SK-N-DZ (cell line): ENCODE data around the gene GPS1.

Experiments used
- DNase-seq: peaks from one replicate; pipeline ENCODE4 v3.0.0-alpha.2; 2015; ENCODE audit warnings: low spot score

The GPS1 gene

DNA sequence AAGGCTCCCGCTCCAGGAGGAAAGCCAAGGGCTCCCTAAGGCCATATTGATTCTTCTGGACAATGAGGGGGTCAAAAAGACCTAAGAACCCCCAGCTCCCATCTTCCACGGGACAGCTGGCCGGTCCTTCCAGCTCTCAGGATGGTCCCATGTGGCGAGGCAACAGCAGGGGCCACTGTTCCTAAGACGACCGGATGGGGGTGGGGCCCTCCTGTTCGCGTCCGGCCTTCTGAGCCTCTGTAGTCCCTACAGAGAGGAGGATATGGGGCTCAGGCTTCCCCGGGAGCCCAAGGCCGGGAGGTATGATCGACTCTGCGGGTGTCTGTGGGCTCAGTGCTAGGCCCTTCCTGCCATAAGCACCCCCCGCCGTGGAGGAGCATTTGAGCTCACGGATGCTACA lies 8.2 kb upstream of the GPS1 start:
- DNase-seq = no peak

DNA sequence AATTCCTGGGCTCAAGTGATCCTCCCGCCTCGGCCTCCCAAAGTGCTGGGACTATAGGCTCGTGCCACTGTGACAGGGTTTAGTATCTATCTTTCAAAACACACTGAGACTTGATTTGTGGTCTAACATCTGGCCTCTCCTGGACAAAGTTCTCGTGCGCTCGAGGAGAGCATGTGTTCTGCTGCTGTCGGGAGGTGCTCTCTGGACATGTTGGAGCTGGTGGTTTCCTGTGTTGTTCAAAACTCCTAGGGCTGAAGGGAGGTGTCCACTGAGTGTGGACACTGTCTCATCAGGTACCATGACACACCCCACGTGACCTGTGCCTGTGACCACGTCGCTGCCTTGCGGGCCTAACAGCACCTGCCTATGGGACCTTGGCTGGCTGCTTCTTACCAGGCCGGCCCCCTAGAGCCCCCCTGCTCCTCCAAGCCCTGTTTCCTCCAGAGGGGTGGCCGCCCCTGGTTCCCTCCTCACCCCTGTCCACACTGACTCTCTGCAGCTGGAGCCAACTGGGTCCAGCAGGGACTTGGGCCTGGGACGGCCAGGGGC lies 5.7 kb upstream of the GPS1 start:
- no peak for DNase-seq

DNA sequence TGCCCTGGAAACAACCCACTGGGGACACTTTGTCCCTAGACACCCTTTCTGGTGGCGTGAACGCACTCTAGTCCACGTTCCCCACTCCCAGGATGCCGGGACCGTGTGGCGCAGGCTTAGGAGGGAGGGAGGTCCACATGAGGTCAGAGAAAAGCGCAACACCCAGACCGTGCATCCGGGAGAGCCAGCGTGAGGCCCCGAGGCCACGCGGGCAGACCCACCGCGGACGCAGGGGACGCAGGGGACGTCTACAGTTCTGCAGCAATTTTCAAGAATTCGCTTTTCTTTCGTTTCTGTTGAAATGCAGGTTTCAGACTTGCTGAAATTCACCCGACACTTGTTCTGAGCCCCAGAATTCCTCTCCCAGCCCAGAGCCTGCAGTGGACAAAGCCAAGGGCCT lies 4.8 kb upstream of the GPS1 start:
- no peak for DNase-seq

DNA sequence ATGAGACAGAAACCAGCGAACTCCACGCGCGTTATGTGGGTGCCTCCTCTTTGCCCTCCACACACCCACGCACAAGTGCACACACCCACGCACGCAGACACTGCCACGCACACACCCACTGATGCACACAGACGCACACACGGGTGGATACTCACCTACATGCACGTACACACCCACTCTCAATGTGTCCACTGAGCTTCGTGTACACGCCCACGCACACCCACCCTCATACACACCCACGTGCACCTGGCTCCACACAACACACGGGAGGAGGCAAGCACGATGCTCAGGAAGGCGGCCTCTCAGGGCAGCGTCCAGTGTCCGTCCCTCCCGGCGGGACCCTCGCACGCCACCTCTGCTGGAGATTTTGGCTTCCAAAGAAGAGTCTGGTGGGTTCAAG lies 4.3 kb upstream of the GPS1 start:
- DNase-seq = no peak

DNA sequence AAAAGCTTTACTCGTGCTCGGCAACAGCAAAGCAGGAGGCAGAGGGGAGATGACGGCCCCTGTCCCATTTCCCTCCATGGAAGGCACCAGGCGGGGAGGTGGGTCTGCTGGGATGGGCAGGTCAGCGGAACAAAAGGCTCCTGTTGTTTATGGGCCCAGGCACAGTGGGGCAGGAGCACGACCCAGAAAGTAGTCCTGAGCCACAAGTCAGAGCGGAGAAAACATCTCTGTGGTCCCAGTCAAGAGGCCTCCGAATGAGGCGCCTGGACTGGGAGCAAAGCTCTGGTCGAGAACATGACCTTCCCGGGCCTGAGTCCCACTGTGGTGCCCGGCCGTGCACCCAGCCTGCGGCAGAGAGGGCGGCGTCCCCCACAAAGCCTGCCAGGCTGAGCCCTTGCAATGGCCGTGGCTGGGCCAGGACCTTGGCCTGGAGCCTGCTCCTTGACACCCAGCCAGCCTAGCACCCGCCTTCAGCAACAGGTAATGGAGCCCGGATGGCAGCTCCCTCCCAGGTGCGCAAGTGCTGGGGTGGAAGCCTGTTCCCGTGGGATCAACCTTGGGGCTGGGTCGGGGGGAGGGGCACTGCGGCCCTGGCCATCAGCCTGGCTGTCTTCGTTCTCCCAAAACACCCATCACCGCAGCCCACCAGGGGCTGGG lies 3.7 kb upstream of the GPS1 start:
- DNase-seq = no peak

DNA sequence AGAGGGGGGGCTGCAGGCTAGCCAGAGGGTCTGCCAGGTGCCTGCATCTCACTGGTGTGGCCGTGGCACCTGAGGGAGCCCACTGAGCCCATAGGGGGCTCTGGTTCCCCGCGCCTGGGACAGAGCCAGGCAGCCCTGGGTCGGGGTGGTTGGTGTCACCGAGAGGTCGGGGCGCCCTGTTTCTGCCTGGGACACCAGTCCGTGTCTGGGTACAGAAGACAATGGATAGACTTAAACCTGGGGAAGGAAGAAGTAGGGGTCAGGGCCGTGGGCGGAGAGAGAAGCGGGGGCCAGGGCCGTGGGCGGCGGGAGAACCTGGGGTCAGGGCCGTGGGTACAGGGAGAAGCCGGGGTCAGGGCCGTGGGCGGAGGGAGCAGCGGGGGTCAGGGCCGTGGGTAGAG lies 3.1 kb upstream of the GPS1 start:
- DNase-seq = no peak

DNA sequence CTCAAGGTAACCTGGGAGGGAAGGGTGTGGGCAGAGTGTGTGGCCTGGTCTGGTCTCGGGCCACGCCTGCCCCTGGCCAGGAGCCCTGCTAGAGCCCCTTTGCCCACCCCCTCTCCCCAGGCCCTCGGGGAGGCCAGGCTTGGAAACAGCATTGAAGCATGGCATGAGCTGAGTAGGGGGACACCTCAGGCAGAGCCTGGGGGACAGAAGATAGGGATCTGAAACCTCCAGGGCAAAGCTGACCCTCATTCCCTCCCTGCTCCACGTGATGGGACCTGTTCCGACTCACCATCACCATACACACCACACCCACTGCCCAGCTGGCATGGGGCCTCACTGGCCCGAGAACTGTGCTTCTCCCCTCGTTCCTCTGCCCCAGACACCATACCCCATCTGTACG lies 2.6 kb upstream of the GPS1 start:
- DNase-seq = no peak

DNA sequence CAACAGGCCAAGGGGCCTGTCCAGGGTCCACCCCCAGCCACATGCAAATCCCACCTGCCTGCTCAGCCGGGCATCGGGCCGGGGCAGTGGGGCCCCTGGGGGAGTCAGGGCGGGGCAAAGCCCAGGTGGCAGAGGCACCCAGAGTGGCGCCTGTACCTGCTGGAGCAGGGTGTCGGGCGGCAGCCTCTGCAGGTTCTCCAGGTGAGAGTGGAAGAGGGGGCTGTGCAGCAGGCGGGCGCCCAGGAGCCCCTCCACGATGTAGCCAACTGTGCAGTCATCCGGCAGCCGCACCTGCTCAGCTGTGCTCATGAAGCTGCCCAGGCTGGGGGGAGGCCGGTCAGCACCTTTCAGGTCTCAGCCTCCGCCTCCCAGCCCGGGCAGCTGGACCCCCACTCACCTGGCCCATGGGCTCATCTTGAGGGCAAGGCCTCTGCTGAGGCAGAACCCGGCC lies 2.2 kb upstream of the GPS1 start:
- DNase-seq = no peak

DNA sequence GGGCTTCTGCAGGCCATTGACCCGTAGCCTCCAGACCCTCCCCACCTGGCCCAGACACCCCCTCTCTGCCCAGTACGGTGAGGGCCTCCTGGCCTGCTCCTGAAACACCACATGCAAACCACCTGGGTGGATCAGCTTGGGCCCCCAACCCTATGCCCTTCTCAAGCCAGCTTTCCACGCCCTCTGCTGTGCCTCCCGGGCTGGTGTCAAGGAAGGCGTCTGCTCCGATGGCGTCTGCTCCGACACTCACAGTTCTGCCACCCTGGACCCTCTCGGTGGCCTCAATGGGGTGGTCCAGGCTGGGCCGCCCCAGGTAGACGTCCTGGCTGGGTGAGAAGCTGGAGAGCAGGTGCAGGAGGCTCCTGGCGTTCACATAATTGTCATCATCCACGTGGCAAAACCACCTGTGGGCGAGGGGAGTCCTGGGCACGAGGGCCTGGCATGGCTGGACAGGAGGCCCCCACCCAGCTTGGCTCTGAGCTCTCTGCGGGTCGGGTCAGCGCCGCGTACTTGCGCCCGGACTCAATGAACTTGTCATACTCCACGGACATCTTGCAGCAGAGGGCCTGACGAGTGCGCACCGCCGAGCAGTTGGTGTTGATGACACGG lies 1.4 kb upstream of the GPS1 start:
- no peak for DNase-seq

DNA sequence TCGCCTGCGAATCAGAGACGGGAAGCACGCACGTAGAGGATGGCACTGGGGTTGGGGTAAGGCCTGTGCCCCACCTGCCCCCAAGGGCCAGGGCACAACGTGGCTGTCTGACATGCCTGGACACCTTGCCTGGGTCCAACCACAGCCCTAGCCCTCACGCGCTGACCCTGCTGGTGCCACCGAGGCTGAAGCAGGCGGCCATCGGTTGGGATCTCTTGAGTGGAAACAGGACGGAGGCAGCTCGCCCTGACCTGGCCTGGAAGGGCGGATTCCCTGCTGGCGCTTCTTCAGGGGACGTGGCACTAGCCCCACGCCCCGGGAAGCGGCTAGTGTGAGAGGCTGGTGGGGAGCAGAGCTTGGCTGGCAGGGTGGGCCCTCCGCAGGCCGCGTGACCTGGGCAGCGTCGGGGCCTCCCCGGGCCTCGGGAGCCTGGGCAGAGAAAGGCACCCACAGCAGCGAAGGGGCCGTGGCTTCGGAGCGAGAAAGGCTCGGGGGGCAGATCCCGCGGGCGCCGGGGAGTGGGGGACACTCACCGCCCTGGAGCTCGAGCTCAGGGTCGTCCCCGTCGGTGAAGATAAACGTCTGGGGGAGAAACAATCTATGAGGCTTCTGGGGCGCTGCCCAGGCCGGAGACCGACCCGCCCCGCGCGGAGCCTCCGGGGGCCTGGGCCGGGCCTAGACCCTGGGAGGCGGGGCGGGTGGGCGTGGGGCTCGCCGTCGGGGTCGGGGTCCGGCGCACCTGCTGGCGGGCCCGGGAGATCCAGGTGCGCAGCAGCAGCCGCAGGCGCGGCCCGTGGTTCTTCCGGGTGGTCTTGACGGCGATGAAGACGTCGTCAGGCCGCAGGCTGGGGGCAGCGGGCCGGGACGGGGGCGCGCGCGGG lies 697 bp upstream of the GPS1 start:
- no peak for DNase-seq

DNA sequence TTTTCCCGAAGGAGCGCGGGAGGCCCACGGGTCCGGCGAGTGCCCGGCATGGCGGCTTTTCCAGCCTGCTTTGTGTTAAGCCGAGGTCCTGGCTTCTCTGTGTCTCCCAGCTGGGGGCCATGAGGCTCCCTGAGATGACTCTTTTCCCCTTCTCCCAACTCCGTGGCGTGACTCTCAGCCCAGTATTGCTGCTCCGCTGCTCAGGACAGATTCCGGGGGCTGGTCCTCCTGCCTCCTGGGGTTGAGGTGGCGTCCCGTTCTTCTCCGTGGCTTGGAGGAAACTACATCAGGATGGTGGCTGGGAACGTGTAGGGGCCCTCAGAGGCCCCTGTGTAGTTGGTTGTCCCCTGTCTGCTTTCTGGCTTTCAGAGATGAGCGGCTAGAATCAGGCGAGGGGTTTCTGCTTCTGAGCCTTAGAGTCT lies 951 bp downstream of the GPS1 start:
- no peak for DNase-seq

DNA sequence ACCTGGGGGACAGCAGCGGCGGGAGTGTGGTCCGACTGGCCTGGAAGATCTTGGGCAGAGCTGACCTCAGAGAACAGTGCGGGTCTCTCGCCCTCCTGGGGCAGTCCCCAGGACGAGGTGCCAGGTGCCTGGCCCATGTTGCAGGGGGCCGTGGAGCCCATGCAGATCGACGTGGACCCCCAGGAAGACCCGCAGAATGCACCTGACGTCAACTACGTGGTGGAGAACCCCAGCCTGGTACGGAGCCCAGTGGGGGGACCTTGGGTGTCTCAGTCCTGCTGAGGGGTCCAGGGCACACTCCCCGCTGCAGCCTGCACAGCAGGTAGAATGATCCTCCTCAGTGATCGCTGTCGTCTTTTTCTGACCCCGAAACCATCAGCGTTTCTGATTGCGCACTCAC lies 1.4 kb downstream of the GPS1 start:
- no peak for DNase-seq

DNA sequence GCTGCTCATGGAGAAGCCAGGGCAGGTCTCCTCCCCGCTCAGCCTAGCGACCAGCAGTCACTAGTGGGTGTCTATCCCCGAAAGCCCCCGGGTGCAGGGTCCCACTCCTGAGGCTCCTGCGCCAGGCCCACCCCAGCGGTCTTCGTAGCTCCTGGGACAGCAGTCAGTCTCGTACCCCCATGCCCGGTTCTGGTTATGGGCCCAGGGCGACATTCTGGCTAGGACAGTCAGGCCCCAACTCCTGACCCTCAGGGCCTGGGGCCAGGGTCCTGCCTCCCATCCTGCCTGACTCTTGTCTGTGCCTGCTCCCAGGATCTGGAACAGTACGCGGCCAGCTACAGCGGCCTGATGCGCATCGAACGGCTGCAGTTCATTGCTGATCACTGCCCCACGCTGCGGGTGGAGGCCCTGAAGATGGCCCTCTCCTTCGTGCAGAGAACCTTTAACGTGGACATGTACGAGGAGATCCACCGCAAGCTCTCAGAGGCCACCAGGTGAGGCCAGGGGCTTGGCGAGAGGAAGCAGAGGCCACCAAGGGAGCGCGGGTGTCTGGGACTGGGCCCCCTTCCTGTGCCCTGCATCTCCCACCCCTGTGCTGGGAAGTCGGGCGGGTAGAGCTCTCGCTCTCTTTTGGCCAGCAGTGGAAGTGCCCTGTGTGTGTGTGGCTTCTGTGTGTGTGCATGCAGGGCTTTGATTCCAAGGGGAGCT lies 2.0 kb downstream of the GPS1 start:
- DNase-seq = no peak

DNA sequence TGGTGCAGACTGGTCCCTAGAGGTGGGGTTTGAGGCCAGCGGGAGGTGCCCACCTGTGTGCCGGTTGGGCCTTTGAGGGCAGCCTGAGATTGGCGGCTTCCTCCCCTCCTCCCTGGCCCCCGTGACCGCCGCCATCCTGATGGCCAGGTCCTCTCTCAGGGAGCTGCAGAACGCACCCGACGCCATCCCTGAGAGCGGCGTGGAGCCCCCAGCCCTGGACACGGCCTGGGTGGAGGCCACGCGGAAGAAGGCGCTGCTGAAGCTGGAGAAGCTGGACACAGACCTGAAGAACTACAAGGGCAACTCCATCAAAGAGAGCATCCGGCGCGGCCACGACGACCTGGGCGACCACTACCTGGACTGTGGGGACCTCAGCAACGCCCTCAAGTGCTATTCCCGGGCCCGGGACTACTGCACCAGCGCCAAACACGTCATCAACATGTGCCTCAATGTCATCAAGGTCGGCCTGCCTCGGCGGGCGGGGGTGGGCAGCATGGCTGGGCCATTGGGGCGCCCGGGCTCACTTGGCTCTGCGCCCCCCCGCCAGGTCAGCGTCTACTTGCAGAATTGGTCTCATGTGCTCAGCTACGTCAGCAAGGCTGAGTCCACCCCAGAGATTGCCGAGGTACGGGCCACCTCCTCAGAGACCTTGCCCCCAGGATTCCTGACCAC lies 2.8 kb downstream of the GPS1 start:
- no peak for DNase-seq

DNA sequence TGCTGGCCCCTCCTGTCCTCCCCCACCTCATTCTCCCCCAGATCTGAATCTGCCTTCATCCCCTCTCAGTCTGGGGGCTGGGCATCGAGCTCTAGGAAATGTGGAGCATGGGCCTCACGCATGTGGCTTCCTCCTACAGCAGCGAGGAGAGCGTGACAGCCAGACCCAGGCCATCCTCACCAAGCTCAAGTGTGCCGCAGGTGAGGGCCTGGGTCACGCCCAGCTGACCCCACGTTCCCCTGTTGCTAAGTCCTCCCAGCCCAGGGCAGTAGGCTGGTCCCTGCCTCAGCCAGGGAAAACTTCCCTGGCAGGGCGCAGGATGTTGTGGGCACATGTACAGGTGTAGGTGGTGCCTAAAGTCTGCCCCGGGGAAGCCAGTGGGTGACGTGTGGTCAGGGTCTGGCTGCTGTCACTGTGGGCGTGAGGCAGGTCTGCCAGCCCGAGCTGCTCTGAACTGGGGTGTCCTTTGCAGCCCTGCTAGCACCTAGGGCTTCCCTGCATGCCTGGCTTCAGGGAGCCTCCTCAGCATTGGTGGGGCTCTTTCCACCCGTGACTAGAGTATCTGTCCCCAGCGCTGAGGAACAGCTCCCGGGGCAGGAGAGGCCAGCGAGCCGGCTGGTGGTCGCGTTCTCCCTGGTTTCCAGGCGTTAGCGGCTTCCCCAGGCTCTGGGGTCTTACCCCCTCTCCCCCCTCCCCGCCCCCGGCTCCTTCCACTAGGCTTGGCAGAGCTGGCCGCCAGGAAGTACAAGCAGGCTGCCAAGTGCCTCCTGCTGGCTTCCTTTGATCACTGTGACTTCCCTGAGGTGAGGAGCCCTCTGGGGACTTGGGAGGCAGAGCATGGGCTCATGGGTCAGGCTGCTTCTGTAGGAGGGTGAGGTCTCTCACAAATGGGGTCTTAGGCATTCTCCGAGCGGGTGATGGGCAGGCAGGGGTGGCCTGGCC lies 3.6 kb downstream of the GPS1 start:
- DNase-seq = no peak

DNA sequence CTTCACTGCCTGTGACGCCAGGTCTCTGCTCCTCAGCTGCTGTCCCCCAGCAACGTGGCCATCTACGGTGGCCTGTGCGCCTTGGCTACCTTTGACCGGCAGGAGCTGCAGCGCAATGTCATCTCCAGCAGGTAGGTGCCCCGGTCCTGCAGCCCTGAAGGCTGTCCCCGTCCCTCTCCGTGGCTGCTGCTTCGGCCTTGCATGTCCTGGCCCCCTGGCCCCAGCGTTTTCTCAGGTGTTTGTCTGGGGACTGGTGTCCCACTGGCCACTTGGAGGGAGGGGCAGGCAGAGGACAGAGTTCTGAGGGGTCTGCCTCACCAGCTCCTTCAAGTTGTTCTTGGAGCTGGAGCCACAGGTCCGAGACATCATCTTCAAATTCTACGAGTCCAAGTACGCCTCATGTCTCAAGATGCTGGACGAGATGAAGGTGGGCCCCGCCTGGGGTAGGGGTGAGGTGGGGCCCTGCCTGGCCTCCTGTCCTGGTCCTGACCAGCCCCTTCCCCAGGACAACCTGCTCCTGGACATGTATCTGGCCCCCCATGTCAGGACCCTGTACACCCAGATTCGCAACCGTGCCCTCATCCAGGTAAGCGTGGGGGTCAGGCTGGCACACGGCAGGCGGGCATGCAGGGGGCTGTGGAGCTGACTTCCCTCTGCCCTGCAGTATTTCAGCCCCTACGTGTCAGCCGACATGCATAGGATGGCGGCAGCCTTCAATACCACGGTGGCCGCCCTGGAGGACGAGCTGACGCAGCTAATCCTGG lies 4.4 kb downstream of the GPS1 start:
- DNase-seq = no peak

DNA sequence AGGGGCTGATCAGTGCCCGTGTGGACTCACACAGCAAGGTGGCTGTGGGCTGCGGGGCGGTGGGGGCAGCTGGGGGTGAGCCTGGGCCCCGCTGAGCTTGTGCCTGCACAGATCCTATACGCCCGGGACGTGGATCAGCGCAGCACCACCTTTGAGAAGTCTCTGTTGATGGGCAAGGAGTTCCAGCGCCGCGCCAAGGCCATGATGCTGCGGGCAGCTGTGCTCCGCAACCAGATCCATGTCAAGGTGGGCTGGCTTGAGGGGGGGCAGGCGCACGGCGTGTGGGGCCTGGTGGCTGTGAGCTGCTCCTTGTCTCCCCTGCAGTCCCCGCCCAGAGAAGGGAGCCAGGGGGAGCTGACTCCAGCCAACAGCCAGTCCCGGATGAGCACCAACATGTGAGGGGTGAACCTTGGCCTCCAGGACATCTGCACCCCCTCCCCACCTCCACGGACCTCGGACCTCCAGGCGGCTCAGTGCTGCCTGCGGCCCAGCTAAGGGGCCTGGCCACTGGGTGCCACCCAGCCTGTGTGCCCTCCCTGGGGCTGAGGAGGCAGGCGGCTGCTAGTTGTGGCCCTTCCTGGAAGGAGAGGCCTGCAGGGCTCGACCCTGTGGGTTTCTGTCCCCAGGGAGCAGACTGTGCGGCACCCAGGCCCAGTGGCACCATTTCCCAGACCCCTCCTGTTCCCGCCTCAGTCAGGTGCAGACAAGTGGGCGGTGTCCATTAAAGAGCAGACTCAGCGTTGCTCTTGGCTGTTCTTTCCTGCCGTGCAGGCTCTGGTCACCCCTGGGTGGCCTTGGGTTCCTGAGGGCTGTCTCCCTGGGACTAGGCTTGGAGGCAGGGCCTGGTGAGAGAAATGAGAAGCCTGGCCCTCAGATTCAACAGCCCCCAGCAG lies 5.3 kb downstream of the GPS1 start:
- no peak for DNase-seq

DNA sequence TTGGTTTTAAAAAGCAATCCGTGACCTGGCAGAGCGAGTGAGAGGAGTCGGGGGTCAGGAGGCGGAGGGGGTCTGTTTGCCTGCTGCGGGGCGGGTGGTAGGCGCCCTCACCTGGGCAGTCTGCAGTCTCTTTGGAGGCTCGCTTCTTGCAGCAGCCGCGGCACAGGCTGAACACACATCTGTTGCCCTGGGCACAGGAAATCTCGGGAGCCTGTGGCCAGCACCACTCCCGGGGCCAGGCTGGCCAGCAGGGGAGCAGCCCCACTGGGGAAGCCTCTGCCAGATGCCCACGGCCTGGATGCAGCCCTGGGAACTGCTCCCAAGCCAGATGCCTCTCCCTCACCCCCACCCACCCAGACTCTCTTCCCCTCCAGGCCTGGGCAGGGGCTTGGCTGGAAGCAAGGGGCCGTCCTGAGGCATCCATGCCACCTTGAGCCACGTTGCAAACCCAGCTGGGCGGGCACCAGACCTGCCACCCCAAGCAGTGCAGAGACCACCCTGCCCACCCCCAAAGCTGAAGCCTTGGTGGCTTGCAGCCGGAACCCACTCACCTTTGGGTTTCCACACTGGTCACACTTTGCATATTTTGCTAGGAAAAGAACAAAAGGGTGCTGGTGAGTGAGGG lies 6.6 kb downstream of the GPS1 start:
- no peak for DNase-seq
